Stimulated activated CD4-positive, alpha-beta T cell treated with anti-CD3 and anti-CD28 coated beads, TNF-alpha, amount 100 ng/mL, for 24 hours (primary cell): ENCODE measurements around the gene FRS3.

Experiments
- DNase-seq, 3 experiments: peaks; one replicate each; pipeline ENCODE4 v3.0.0-alpha.2; 2020; ENCODE audit warnings: low read depth in 3 of 3

FRS3 gene

DNA sequence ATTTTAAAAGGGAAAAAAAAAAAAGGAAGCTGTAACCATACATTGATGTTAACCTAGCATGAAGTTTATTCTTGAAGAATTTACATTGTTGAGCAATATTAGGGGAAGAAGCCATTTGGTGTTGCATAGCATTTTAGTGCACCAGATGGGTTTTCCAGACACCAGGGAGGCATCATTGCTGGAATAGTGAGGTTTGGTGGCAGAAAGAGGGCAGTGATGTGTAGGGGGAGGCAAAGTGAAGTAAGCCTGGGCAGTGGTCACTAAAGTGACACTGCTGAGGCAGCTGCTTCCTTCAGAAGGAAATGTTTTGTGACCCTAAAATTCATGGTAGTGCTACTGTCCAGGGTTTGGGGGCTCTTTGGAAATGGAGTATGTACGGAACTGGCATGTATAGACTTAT is 10.3 kb upstream of the FRS3 start:
- DNase-seq: no peak

DNA sequence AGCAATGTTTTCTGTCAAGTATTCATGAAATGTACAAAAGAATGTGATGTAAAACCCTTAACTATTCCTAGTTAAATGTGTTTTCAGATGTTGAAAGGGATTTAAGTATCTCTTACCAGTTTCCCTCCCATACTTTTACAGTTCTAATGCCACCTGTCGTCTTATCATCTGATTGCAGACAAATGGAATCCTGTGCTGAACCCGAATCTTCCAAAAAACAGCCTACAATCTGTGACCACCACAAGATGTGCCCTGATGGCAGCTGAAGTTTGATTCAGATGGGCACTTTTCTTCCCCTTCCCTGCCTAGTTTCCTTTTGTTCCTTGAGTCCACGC is 9.7 kb upstream of the FRS3 start:
- DNase-seq: no peak

DNA sequence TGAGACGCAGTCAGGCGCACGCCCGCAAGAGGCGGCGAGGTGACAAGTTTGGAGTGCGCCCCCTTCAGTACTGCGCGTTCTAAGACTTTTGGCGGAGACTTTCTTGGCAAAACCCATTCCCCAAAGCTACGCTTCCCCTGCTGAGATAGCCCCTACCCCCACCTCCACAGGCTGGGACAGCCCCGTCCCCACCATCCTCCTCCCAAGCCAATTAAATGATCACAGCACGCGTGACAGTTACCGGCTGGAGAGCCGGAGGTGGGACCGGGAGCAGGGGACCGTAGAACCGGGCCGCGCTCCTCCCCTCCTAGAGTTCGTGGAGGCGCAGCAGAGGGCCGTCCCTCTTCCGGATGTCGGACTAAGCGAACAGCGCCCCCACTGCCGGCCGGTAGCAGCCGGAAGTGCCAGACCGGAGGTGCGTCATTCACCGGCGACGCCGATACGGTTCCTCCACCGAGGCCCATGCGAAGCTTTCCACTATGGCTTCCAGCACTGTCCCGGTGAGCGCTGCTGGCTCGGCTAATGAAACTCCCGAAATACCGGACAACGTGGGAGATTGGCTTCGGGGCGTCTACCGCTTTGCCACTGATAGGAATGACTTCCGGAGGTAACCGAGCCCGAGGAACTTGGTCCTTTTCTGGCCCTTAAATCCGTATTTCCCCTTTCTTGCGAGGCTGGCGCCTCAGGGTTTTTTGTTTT is 7.7 kb upstream of the FRS3 start, which contains the start of gene TOMM6:
Gene TOMM6 (plus strand): TSS at position 476 of the 699 bp plus-strand sequence. CDS start 4 bp downstream, at position 480.
- peak; percentile 90 to 95 (median 93) for DNase-seq

DNA sequence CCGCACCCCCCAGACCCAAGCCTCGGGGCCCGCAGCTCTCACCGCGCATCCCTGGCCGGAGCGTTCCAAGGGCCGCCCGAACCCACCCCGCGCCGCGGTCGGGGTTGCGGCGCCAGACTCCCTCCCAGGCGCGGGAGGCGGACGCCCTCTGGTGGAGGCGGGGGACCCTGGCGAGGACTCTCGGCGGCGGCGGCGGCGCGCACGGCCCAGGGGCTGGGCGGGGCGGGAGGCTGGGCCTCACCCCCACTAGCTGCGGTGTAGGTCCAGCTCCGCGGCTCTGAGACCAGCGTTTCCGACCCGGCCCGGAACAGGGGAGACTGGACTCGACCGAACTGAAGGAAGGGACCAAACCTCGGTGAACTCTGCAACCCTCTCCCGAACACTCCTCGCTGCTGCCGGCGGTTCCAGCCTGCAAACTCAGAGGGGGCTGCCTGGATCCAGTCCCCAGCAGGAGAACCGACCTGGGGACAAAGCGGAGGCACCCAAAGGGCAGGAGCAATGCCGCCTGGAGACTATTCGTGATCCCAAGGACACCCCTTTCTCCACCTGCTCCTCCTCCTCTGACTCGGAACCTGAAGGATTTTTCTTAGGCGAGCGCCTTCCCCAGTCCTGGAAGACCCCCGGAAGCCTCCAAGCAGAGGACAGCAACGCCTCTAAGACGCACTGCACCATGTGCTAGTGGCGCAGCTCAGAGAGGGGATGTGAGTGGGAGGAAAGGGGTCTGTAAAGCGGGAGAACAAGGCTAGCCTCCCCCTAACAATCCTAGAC is 6.9 kb upstream of the FRS3 start:
- DNase-seq: peak; percentile 78 to 87 (median 80)

DNA sequence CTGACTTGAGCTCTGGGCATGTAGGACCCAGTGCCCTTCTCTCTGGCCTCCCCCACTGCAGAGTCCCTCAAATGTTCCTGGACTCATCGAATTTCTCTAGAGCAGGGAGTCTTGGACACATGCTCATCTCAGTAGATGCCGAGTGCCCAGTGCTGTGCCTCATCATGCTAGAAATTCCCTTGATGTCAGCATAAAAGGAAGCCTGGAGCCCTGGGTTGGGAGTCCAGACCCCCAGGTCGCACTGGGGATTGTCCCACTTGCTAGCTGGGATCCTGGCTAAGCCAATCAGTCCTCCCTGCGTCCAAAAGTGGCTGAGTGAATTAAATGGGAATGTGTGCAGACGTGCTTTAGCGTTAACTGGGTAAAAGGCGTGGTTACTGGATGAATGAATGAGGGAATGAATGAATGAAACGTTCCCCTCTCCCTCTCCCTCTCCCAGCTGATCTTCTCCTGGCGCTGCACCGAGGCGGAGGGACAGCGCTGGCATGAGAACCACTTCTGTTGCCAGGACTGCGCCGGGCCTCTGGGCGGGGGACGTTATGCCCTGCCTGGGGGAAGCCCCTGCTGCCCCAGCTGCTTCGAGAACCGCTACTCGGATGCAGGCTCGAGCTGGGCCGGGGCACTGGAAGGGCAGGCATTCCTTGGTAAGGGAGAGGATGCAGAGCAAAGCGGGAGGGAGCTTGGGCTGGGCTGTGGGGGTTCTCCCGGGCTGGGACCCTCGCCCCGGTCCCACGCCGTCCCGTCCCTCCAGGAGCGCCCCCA is 6.2 kb upstream of the FRS3 start:
- DNase-seq: no peak

DNA sequence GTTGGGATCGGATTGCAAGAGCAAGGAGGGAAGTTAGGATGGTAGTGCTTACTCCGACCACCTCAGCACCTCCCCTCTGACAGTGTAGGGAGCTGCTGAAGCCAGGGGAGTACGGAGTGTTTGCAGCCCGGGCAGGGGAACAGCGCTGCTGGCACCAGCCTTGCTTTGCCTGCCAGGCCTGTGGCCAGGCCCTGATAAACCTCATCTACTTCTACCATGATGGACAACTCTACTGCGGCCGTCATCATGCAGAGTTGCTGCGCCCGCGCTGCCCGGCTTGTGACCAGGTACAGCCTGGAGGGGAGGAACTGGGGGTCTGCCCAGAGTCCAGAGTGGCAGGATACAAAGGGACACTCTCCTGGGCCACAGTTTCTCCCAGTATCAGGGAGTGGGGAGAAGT is 5.6 kb upstream of the FRS3 start:
- DNase-seq: no peak

DNA sequence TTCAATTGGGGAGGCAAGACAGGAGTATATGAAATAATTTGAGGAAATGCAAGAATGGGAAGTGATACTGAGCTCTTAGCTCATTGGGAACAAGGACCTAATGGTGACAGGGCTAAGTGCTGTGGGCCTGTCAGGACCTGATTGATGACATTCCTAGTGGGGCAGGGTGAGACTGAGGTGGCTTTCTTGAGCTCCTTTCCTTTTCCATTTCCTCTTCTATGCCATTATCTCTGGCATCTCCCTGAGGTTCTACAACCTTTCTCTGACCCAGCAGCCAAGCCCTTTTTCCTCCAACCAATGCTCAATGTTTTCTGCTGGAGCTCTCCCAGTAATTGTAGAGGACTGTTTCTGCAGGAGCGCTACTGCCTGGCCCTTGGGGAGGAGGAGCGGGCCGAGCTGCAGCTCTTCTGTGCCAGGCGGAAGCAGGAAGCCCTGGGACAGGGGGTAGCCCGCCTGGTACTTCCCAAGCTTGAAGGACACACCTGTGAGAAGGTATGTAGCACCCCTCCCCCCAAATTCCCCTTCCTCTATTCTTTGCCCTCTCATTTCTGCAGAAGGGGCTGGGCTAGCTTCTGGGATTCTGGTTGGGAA is 5.0 kb upstream of the FRS3 start:
- no peak for DNase-seq

DNA sequence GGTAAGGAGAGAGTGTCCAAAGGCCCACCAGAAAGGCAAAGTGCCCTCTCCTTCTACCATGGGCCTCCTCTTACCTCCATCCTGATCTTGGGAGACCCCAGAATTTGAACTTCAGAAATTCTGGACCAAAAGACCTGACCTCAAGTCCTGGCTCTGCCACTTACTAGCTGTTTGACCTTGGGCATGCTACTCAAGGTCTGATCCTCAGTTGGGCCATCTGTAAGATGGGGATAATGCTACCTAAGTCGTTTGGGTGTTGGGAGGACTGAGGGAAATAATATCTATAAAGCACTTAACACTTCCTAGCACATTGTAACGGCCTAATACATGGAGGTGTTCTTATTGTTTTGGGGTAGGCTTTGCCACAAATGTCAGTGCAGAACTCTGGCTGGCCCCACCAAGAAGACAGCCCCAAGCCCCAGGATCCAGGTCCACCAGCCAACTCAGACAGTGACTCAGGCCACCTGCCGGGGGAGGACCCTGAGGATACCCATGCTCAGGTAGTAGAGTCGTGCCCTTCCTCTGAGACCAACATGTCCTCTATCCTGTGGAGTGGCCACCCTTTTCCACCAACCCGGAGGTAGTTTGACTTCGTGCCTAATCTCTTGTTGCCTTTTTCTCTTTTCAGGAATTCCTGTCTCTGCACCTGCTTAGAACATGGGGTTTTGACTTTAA is 3.5 kb upstream of the FRS3 start:
- DNase-seq: no peak

DNA sequence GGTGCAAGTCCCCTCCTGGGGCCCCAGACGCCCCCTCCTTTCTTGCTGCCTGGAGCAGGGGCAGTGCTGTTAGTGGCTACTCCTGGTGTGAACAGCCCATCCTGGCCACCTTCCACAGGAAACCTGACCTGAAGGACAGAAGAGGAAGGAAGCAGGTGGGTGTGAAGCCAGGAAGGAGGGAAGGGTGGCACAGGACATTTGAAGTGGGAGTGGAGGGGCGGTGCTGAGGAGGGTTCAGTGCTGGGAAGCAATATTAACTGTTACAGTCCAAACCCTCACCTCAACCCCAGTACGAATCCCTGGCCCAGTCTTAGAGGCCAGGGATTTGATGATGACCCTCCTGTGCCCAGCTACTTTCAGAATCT is 1.6 kb upstream of the FRS3 start:
- no peak for DNase-seq

DNA sequence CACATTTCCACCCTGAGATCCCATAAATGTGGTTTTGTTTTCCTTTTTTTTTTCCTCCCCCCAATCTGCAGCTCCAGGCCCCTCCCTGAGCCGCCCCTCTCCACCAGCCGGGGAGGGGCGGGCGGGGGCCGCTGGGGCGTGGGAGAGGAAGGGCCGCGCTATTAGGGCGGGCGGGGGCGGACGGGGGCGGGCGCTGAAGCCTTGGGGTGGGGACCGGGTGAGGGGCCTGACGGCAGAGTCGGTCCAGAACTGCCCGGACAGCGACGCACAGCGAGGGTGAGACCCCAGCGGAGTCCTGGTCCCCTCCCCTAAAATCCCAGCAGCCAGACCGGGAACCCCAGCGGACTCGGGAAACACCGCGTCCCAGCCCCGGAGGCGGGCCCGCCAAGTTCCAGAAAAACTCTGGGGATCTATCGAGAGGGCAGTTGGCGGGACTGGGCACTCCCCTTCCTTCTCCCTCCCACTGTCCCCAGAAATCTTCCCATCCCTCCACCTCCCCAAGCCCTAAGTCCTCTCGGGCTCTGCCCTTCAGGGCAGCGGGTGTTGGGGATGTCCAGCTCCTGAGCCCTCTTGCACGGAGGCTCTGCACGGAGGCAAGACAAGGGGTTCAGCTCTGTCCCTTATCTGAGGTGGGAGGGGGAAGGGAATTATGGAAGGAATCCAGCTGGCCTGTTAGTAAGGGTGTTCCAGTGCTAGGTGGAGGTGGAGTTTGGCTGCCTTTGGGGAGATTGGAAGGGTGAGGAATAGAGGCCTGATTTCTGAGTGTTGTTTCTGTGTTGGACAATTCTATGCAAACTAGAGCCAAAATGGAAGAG is 1.1 kb upstream of the FRS3 start, which contains the start of gene PRICKLE4:
Gene PRICKLE4 (plus strand): TSS at position 232 of the 815 bp plus-strand sequence. CDS start 2,692 bp downstream, outside the sequence.
- no peak for DNase-seq

DNA sequence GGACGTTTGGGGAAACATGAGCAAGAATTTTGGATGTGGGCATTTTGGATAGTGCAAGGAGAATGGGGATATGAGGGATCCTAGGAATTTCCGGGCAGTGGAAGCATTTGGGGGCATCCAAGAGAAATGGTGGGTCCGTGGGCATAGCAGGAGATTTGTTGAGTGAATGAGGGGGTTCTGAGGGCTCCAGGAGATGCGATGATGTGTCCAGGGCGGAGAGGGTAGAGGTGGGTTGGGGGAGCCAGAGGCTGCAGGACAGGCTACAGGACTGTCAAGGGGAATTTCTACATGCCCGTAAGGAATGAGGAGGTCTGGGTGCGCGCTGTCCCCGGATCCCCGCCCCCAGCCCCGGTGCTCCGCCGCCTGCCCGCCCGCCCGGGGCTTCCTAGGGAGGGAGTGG is 364 bp downstream of the FRS3 start:
- DNase-seq: no peak

DNA sequence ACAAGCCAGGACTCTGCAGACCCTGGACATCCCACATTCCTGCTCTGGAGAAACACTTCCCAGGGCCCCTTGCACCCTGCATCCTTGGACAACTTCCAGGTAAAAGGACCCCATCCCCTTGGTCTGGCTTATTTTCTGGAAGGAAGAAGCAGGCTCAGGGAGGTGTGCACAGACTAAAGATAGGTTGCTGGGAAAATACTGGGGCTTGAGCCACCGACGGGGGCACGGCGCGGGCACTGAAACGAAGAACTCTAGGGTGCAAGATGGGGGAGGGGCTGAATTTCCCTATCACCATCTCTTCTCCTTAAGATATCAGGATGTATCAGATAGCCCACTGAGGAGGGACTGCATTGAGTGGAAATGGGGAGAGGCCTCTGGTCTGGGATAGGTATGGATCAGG is 805 bp downstream of the FRS3 start:
- DNase-seq: no peak

DNA sequence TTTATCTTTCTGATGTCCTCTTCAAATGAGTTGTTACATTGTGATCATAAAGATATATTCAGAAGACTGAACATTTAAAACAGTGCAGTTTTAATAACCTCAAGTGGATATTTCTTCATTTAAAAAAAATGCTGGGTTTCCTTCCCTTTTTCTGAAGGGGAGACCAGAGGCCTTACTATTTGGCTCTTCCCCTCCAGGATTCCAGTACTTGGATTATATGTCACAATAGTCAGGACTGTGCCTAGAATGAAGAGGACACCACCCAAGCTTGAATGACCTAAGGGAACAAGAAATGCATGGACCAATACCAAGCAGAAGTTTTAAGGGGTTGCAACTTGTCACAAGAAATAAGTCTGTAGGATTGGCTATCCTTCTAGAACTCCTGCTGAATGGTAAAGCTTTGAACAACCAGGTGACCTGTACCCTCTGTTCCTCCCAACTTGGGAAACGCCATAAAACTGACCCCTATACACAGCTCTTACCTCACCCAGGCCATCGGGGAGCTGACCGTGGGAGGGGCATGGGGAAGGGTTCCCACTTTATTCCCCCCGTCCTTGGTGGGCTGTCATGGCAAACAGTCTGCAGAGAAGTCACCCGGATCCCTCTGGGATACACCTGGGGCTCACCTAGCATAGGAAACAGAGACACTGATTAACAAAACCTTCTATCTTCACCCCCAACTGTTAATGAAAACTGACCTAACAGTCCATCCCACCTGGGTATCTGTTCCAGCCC is 2.0 kb downstream of the FRS3 start:
- DNase-seq: no peak

DNA sequence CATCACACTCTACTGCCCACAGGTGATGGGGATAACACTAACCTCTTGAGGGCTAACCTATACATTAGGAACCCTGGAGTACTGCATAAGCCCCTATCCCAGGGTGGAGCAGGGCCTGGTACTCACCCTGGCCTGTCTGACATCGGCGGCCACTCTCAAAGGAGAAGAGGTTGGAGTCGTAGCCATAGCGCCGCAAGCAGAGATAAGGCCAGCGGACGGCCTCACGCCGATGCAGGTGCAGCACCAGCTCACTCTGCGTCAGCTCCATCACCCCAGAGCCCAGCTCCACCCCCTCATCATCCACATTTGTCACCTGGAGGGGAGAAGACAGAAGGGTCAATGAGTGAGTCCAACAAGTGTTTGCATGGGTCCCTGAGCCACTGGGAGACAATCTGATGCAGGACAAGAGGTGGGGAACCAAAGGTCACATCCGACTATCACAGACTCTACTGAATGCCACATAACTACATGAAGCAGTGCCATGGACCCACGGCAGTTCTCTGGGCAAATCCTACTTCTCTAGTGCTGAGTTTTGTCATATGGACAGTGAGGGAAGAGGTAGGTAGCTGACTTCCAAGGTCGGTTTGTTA is 4.3 kb downstream of the FRS3 start:
- no peak for DNase-seq

DNA sequence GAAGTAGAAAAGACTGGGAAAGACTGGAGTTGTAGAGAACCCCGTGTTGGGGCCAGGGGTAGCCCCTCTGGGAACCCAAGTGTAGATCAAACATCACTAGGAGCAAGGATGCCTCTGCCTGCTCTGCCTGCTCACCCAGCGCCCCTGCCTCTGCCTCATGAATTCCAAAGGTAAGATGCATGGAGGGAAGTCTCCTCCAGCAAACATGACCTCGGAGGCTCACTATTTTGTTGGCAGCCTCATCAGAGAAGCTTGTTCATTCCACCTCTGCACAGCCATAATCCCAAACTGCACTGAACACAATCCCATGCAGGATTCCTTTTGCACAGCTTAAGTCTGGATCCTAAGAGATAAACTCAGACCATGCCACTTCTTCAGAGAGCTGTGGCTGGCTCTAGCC is 4.9 kb downstream of the FRS3 start:
- no peak for DNase-seq

DNA sequence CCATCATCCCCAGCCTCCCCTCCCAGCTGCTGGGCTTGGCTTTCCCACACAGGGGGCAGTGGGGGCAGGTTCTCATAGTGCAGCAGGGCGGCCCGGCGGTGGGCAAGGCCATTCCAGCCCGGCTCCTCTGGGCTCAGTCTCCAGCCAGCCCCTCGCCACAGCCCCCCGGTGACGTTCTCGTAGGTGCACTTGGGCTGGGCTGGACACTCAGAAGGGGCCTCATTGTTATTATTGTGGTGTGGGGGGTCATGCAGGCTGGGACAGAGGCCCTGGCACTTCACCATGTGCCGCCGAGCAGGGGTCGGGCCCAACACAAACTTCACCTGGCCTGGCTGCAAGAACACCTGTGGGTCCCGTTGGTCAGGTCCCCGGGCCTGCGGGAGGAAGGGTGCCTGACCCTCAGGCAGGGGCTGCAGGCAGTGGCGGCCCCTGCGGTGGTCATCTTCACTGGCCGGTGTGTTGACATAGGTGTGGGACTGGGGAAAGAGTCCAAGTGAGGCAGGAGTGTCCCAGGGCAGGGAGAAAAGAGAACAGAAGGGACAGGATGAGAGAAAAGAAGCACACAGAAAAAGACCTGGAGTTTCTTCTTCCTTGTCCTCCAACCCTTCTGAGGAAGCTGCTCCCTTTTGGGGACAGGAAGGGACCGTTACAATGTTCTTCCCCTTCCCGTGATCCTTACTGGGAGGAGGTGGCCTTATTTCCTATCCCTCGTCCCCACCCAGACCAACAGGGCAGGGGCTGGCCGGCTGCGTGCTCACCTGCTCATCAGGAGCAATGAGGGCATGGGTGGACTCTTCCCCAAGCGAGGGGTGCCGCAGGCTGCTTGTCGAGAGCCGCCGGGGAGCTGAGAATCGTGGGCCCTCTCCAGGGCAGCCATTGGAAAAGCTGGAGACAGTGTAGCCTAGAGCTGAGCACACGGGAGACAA is 8.4 kb downstream of the FRS3 start:
- DNase-seq: no peak

DNA sequence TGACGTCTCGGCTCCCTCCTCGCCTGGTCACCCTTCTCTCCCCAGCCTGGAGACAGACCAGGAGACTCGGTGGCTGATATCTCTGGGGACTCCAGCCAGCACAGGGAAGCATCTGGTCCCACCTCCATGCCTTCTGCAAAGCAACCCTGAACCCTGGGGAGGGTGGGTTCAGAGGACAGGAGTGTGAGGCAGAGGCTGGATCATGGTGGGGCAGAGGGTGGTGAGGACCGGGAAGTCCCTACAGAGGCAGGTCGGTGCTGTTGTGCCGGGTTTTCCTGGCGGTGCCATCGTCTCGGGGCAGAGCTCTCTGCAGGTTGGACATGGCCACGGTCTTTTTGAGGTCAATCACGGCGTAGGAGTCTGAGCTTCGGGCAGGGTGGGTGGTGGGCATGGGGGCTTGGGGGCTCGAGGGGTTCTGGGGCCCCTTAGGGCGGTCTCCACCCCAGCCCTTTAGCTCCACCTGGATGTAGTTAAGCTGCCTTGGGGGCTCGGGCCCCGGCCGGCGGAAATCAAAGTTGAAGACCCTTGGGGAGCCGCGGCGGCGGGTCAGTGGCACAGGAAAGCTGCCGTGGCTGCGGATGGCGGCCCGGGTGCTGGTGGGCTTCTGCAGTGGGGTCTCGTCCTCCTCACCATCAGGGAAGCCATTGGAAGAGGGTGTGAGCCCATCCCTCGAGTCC is 9.2 kb downstream of the FRS3 start:
- DNase-seq: no peak

DNA sequence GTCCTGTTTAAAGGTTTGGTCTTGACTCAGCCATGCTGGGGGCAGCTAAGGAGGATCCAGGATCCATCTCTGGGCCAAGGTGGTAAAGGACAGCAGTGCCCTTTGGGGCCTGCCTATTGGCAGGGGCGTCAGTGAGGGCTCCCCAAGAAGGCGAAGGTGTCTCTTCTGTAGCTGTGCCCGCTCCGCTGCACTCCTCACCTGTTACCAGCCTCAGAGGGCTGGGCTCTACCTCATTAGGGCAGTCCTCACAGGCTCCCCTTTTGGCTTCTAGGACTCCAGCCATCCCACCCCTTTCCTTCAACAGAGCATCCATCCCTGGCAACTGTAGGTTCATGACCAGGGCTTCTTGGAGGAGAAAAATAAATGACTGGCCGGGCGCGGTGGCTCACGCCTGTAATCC is 10.3 kb downstream of the FRS3 start:
- DNase-seq: no peak
